Gastroesophageal sphincter (tissue), 4 donors: ENCODE results near the gene ITCH. TPM values are rescaled to one million over a fixed set of nuclear protein-coding genes. Genes with fewer than 3 reads are reported as not detected.
A peak's percentile ranks its signal among the peaks of the same experiment; 100 is the strongest.
"Not testable (repeated sequence)": the region's sequence is repeated elsewhere in the genome, so short reads cannot be mapped to it uniquely, and the experiment has no call there.

Experiments used
- ATAC-seq: fragments of 150-250 bp; one replicate; pipeline ENCODE4 v1.9.1; 2016; ENCODE audit warnings: mild to moderate bottlenecking, moderate library complexity
- H3K27ac ChIP-seq, 4 donors: fragments of 200-600 bp; sonication (generic) in 3 of 4; 1 replicate in 3 of 4; 2 replicates in 1 of 4; pipeline ENCODE4 v1.5.1; 2016 to 2019
- H3K27me3 ChIP-seq: fragments of 200-600 bp; sonication (generic); one replicate; pipeline ENCODE4 v1.5.1; 2019
- H3K36me3 ChIP-seq, 2 donors: fragments of 200-600 bp; sonication (generic); one replicate each; pipeline ENCODE4 v1.5.1; 2019; ENCODE audit warnings: control low read depth in 1 of 2
- H3K4me1 ChIP-seq, 3 donors: fragments of 200-600 bp; sonication (generic); 1 replicate in 2 of 3; 2 replicates in 1 of 3; pipeline ENCODE4 v1.5.1; 2016 to 2019; ENCODE audit warnings: control low read depth in 2 of 3
- H3K4me3 ChIP-seq, 2 donors: fragments of 200-600 bp; sonication (generic); one replicate each; pipeline ENCODE4 v1.5.1; 2019; ENCODE audit warnings: mild to moderate bottlenecking in 1 of 2, moderate library complexity in 1 of 2
- H3K9me3 ChIP-seq, 3 donors: fragments of 200-600 bp; sonication (generic); one replicate each; pipeline ENCODE4 v1.5.1; 2017 to 2019; ENCODE audit warnings: control low read depth in 2 of 3
- EP300 ChIP-seq: sonication (generic); formaldehyde crosslinking; IDR thresholded peaks from one replicate; pipeline ENCODE4 v1.6.1; 2017; ENCODE audit warnings: antibody characterized with exemption, mild to moderate bottlenecking
- POLR2A ChIP-seq, 2 donors: fragments of 450-650 bp; IDR thresholded peaks; one replicate each; pipeline ENCODE4 v1.6.1; 2017; ENCODE audit warnings: antibody characterized with exemption in 2 of 2, mild to moderate bottlenecking in 2 of 2, moderate library complexity in 1 of 2
- POLR2AphosphoS5 ChIP-seq: sonication (generic); formaldehyde crosslinking; IDR thresholded peaks from one replicate; pipeline ENCODE4 v1.6.1; 2017; ENCODE audit warnings: antibody characterized with exemption
- WGBS, 2 donors: methylation state at CpG; one replicate each; pipeline ENCODE4 v1.1.5; 2018; ENCODE audit warnings: low coverage in 1 of 2; 5-methylcytosine and 5-hydroxymethylcytosine counted together
- total RNA-seq, 4 donors: library from RNA; depleted of rRNA; stranded (reverse); fragments of >200 nt; gene quantifications; one replicate each; pipeline ENCODE4 v1.1.0, GENCODE V29; 2016
- TF ChIP-seq, protein P1 (sequence below), 4 experiments: fragments of 200-600 bp in 2 of 4; fragments of 450-650 bp in 2 of 4; sonication (generic) in 1 of 4; IDR thresholded peaks; one replicate each; pipeline ENCODE4 v1.5.1; 2017 to 2019; ENCODE audit warnings: antibody characterized with exemption in 4 of 4, mild to moderate bottlenecking in 2 of 4, moderate library complexity in 2 of 4

Gene ITCH
- total RNA-seq, 4 donors from 2014 or later, result 59.5 to 75.5 (median 65.1) TPM

DNA sequence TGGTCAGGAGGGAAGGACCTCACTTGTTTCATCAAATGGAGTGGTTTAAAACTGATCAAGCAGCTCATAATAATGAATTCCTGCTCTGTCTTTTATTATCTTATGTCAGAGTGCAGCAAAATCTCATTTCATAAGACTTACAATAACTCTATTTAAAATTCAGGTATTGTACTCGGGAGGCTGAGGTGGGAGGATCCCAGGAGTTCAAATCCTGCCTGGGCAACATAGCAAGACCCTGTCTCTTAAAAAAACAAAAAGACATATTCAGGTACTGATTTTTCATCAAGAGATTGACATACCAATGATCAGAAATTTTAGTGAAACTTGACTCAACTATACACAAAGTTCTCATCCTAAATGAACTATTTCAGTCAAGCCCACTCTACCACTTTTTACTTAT is 147.5 kb downstream of the ITCH start:
- Histone ChIP-seq H3K36me3 (peaks cover 0 to 52% of the 10 kb centered on the region in 2 donors), H3K27ac (no peak overlapping the region), H3K9me3 (no peaks in the 10 kb centered on the region), H3K4me3 (no peak overlapping the region), H3K27me3 (no peaks in the 10 kb centered on the region), H3K4me1 (peaks cover 0 to 24% (median 8%) of the 10 kb centered on the region in 3 donors)
- WGBS, 2 donors, result 89% methylated on average over 1 of the region's 1 CpG; no CpG with 5 or more reads in 1 of the 2 donors
- ATAC-seq, result no peak
- TF ChIP-seq POLR2AphosphoS5 (no peak), POLR2A (IDR thresholded peaks at IDR 0.05) (no peak), EP300 (no peak)
- TF ChIP-seq, protein P1, sequence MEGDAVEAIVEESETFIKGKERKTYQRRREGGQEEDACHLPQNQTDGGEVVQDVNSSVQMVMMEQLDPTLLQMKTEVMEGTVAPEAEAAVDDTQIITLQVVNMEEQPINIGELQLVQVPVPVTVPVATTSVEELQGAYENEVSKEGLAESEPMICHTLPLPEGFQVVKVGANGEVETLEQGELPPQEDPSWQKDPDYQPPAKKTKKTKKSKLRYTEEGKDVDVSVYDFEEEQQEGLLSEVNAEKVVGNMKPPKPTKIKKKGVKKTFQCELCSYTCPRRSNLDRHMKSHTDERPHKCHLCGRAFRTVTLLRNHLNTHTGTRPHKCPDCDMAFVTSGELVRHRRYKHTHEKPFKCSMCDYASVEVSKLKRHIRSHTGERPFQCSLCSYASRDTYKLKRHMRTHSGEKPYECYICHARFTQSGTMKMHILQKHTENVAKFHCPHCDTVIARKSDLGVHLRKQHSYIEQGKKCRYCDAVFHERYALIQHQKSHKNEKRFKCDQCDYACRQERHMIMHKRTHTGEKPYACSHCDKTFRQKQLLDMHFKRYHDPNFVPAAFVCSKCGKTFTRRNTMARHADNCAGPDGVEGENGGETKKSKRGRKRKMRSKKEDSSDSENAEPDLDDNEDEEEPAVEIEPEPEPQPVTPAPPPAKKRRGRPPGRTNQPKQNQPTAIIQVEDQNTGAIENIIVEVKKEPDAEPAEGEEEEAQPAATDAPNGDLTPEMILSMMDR (IDR thresholded peaks at IDR 0.05), result no peak

DNA sequence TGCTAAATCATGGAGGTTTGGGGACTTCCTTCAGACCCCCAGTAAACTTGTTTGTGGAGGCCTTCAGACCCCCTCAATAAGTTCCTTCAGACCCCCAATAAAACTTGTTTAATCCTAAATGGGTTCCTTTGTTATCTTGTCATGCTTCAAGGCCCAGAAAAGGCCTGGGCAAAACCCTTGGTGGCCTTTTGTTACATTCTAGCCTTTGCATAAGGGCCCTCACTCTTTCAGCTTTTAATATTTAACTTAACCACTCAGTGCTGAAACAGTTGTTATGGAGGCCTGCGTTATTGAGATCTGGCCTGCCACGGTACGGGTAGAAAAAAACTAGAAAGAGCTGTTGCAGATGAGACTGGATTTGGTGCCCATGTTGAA is 148.8 kb downstream of the ITCH start:
- Histone ChIP-seq H3K4me1 (peaks cover 0 to 25% (median 8%) of the 10 kb centered on the region in 3 donors), H3K27me3 (no peaks in the 10 kb centered on the region), H3K36me3 (peaks cover 0 to 39% of the 10 kb centered on the region in 2 donors), H3K4me3 (no peak overlapping the region), H3K27ac (no peak overlapping the region), H3K9me3 (no peaks in the 10 kb centered on the region)
- no peak for TF ChIP-seq POLR2A (IDR thresholded peaks at IDR 0.05)
- TF ChIP-seq, protein P1 (IDR thresholded peaks at IDR 0.05), result no peak
- TF ChIP-seq EP300, result no peak
- no peak for TF ChIP-seq POLR2AphosphoS5
- no peak for ATAC-seq
- WGBS, 2 donors, result 89% methylated on average over 3 of the region's 3 CpGs; no CpG with 5 or more reads in 1 of the 2 donors

DNA sequence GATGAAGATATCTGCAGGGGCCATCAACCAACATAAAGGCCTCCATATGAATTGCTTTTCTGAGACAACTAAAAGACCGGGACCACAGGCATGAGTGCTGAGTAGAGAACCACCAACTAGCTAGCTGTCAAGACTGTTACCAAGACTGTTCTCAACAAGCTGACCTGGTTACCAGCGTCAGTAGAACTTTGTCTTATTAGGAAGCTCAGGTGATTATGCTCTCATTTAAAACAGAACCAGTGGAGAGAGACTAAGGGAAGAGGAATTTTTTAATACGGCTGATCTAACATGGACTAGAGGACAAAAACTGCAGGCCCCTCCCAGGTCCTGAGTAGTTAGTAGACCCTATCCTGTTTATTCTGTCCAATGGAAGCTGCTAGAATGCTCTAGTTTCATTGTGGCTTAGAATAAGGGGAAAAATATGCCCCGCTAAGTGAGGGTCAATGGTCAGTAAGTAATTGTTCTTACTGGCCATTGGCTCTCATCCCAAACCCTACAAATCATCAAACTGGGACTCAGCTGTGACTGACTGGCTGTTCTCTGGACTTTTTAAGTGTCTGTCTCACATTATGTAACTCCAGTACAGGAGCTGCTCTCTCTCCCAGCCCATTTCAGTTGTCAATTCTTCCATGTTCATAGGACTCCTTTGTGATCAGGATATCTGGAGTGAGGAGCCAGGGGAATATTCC is 149.3 kb downstream of the ITCH start:
- no peak for TF ChIP-seq EP300
- no peak for TF ChIP-seq POLR2AphosphoS5
- TF ChIP-seq, protein P1 (IDR thresholded peaks at IDR 0.05), result no peak
- TF ChIP-seq POLR2A (IDR thresholded peaks at IDR 0.05), result no peak
- 84 to 100% methylated on average over 1 to 4 of the region's 4 CpGs for whole genome bisulfite sequencing, 2 donors
- no peak for ATAC-seq
- no peaks in the 10 kb centered on the region for H3K9me3 ChIP-seq
- no peak overlapping the region for H3K4me3 ChIP-seq
- H3K27ac ChIP-seq, result peak overlapping the region in 2 of 4 donors; percentile 8 to 19
- H3K36me3 ChIP-seq, result peaks cover 0 to 39% of the 10 kb centered on the region in 2 donors
- H3K4me1 ChIP-seq, result peaks cover 0 to 31% (median 8%) of the 10 kb centered on the region in 3 donors
- no peaks in the 10 kb centered on the region for H3K27me3 ChIP-seq

DNA sequence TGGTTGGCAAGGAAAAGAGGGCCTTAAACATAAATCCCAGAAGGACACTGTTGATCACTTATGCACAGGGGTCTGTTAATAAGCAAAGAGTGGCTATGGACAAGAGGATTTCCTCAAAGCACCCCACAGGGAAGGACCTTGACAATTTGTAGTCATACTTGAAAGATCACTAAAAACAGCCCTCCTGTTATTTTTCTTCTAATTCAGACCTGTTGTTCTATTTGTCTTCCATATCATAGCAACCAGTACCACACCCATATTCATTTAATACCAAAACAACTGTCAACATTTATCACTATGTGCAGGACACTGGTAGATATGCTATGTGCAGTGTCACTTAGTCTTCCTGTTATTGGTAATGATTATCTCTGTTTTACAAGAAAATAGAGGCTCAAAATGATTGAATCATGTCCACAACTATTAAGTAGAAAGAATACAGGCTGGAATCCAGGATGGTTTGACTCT is 149.9 kb downstream of the ITCH start:
- Histone ChIP-seq H3K27ac (peak overlapping the region in 2 of 4 donors; percentile 8 to 19), H3K9me3 (no peaks in the 10 kb centered on the region), H3K4me1 (peaks cover 0 to 36% (median 13%) of the 10 kb centered on the region in 3 donors), H3K27me3 (no peaks in the 10 kb centered on the region), H3K4me3 (no peak overlapping the region), H3K36me3 (peaks cover 0 to 33% of the 10 kb centered on the region in 2 donors)
- TF ChIP-seq POLR2A (IDR thresholded peaks at IDR 0.05) (no peak), POLR2AphosphoS5 (no peak), EP300 (no peak)
- TF ChIP-seq, protein P1 (IDR thresholded peaks at IDR 0.05), result no peak
- ATAC-seq, result no peak

DNA sequence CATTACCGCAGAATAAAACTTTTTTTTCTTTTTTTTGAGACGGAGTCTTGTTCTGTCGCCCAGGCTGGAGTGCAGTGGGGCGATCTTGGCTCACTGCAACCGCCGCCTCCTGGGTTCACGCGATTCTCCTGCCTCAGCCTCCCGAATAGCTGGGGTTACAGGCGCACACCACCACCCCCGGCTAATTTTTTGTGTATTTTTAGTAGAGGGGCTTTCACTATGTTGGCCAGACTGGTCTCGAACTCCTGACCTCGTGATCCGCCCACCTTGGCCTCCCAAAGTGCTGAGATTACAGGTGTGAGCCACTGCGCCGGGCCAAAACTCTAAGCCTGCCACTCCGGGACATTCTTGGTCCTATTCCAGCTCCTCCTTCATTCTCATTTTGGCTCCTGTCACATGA is 151.0 kb downstream of the ITCH start:
- ATAC-seq, result not testable (repeated sequence)
- 89 to 96% methylated on average over 12 to 16 of the region's 17 CpGs for WGBS, 2 donors

More for the DNA sequence above, 151.0 kb downstream of the ITCH start:
- not testable (repeated sequence) for H3K9me3 ChIP-seq, H3K4me3 ChIP-seq, H3K27ac ChIP-seq, H3K27me3 ChIP-seq
- peaks cover 0 to 25% of the 10 kb centered on the region in 2 donors for H3K36me3 ChIP-seq
- peaks cover 0 to 47% (median 15%) of the 10 kb centered on the region in 3 donors for H3K4me1 ChIP-seq
